Jurkat, Clone E6-1 (cell line): ENCODE results near the gene WDFY4.
A peak's percentile ranks its signal among the peaks of the same experiment; 100 is the strongest.

Experiments
- DNase-seq: peaks from one replicate; pipeline ENCODE4 v3.0.0-alpha.2; 2011; ENCODE audit warnings: low read depth, low spot score
- H3K4me3 ChIP-seq: 2 replicates; pipeline ENCODE4 v1.5.1; 2011; ENCODE audit warnings: mild to moderate bottlenecking, low read length, control low read depth, moderate library complexity

WDFY4 gene

DNA sequence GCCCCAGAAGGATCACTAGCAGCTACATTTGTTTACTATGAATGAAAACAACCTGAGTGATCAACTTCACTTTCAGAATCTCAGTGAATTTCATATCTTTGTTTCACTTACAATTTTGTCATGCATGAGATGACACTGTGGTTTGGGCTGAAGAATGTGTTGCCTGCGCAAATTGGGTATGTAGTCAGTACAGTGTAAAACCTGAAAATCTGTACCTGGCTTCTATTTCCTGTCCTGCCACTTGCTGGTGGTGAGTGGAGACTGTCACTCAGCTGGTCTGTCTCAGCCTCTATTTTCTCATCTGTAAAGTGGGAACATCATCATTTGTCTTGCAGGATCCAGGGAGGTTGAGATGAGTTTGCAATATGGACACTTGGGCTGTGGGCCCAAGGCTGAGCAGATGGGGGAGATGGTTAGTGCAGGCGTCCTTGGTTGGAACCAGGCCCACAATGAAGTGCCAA is 118.0 kb downstream of the WDFY4 start:
- DNase-seq: no peak
- H3K4me3 ChIP-seq: no peak overlapping the region

DNA sequence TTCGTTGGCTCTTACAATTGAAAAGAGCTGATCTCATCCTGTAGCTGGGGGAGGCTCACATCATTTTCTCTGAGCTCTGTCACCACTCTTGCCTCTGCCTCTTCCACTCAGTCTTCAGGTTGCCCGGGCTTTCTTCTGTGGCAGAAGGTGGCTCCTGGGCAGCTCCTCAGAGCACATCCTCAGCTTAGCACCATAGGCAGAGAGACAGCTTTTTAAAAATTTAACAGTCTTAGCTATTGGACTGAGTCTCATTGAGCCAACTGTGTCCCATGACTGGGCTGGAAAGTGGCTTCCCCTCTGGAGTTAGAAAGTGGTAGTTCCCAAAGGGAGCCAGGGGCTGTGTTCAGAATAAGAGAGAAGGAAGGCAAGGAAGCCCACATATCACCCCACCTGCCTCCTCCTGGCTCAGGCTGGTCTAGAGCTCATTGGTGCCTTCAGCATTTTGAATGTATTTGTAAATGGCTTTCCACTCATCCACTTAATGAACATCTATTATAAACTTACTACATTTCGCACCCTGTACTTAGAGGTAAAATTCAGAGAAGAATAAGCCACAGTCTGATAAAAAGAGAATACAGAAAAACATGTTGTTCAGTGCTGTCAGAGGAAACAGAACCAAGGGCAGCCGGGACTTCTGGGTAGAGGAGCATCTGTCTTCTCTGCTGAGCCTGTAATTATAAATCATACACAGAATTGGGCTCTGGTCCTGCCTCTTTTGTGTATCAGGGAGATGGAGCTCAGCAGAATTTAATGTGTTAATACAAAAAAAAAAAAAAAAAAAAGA is 119.3 kb downstream of the WDFY4 start:
- DNase-seq: no peak
- no peak overlapping the region for H3K4me3 ChIP-seq

DNA sequence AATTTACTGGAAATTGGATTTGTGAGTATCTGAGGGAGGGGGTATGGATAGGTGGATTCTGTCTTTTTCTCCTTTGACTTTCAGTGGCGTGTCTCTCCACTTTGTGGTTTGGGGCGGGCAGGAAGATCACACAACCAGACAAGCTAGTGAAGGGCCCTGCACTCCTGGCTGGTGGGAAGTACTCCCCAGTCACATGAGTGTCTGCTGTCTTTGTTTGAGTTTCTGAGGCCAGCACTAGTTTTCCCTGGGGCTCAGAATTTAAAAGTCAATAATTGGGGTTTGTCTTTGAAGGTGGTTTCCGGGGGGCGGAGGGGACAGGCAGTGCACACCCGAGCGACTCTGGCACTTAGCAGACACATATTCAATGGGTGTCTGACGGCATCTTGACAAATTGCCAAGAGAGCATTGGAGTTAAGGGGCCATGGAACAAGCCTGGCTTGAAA is 120.1 kb downstream of the WDFY4 start:
- DNase-seq: peak; percentile 70

DNA sequence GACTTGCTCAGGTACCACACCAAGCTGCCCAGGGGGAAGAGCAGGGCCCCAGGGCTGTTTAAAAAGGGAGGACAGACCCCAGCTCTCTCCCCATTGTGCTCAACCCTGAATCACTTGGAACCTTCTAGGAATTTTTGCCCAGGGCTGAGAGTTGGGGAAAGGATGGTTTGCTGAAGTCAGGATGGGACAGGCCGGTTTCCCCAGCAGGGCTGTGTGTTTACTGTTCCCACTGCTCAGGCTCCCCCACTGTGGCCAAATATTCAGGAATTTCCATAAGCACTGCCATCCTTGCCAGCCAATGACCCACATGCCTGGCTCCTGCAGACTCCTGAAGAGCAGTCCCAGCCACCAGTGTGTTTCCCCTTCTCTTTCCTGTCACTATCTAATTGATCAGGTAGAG is 120.7 kb downstream of the WDFY4 start:
- H3K4me3 ChIP-seq: no peak overlapping the region
- DNase-seq: no peak

More for the DNA sequence above, 120.1 kb downstream of the WDFY4 start:
- H3K4me3 ChIP-seq: no peak overlapping the region

DNA sequence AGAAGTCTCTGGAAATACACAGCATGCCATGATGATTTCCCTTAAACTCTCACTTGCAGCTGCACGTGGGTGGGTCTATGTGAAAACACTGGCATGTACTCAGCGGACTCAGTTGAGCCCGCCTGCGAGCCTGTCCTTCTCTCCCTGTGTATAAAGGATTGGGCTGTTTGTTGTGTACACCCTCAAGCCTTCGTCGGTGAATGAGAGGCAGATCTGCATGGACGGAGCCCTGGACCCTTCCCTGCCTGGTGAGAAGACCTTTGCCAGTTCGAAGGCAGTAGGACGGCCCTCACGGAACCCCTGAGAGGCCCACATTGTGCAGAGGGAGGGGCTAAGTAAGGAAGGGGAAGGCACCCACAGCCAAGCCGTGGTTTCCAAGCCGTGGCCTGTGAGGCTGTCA is 121.2 kb downstream of the WDFY4 start:
- DNase-seq: no peak

DNA sequence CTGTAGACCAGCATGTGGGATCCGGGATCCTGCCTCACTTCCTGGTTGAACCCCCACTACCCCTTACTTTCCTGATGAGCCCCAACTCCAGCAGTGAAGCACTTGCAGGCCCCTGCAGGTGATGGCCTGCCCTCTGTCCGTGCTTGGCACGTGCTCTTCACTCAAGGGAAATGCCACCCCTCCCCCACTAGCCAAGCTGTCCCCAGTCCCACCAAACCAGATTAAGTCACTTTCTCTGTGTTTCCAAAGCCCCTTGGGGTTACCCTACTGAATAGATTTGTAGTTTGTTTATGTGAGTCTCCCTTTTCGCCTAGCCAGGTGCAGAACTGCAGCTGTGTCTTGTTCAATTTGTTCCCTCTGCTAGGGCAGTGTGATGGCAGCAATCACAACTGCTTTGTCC is 121.7 kb downstream of the WDFY4 start:
- no peak overlapping the region for H3K4me3 ChIP-seq

More for the DNA sequence above, 121.2 kb downstream of the WDFY4 start:
- H3K4me3 ChIP-seq: no peak overlapping the region

DNA sequence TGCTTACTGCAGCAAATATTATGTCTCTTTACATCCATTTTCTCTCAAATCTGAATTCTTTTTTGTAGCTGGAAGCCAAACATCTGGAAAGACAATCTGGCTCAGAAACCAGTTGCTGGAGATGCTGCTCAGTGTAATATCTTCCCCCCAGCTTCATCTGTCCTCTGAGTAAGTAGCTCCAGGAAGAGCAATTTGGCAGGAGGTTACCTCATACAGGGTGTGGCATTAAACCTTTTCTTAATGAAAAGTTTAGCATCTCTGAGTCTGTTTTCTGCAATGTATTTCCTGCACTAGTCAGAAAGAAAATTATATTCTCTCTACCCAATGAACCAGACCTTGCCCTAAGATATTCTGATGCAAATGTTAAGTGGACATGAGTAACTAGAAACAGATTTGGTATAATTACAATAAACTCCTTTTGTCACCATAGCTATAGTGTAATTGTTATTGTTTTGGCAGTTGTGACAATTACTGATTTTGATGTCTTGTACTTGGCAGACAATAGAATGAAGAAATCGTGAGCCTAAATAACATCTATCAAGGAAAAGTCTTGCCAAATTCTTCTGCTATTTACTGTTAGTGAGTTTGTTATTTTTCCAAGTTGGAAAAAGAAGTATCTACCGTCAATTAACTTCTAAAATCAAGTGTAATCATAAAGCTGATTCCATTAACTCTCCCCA is 123.3 kb downstream of the WDFY4 start:
- no peak overlapping the region for H3K4me3 ChIP-seq
- no peak for DNase-seq

More for the DNA sequence above, 121.7 kb downstream of the WDFY4 start:
- DNase-seq: no peak

DNA sequence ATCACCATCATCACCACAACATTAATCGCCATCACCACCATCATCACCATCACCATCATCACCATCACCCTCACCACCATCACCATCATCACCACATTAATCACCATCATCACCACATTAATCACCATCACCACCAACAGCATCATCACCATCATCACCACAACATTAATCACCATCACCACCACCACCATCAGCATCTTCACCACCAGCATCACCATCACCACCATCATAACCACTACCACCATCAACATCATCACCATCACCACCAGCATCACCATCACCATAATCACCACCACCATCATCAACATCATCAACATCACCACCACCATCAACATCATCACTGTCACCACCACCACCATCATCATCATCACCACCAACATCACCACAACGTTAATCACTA is 124.6 kb downstream of the WDFY4 start:
- no peak overlapping the region for H3K4me3 ChIP-seq
- DNase-seq: no peak

DNA sequence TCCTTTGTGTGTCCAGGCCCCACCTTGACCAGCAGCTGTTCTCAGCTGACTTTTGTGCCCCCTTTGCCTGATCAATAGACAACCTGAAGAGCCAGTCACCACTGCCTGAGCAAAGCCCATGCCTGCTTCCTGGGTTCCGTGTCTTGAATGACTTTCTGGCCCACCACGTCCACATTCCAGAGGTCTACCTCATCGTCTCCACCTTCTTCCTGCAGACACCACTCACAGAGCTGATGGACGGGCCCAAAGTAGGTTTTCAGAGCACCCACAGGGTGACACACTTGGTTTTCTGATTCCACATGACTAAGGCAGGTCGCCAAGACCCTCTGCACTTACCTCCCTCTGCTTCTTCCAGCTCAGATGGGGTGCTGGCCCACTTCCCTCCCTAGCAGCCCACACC is 126.8 kb downstream of the WDFY4 start:
- H3K4me3 ChIP-seq: no peak overlapping the region
- DNase-seq: no peak

DNA sequence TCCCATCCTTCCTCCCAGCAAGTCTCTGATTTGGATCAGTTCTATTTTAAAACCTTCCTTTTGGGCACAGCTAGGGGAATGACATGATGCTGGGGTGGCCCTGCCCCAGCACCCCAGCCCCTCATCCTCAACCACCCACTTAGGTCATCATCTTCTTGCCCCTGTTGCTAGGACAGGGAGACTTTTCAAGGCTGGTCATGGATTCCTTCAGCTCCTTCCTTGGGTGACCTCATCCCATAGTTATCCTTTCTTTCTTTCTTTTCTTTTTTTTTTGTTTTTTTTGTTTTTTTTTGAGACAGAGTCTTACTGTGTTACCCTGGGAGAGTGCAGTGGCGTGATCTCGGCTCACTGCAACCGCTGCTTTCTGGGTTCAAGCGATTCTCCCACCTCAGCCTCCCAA is 127.2 kb downstream of the WDFY4 start:
- no peak overlapping the region for H3K4me3 ChIP-seq
- no peak for DNase-seq

DNA sequence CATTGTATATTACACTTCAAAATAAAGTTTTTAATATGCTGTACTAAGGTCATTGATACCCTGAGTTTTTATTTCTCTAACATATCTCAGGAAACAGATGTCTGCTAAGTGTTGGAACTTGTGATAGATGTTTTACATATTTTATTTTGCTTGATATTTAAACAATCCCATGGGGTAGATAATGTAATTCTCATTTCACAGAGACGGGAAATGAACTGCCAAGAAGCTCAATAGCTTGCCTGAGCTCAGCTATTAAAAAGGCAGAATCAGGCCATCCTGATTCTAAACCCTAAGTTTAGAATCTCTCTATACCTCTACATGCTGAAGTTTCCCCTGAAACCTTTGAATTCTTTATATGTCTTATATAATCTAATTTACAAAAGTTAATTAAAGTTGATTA is 128.6 kb downstream of the WDFY4 start:
- no peak for DNase-seq
- H3K4me3 ChIP-seq: no peak overlapping the region

DNA sequence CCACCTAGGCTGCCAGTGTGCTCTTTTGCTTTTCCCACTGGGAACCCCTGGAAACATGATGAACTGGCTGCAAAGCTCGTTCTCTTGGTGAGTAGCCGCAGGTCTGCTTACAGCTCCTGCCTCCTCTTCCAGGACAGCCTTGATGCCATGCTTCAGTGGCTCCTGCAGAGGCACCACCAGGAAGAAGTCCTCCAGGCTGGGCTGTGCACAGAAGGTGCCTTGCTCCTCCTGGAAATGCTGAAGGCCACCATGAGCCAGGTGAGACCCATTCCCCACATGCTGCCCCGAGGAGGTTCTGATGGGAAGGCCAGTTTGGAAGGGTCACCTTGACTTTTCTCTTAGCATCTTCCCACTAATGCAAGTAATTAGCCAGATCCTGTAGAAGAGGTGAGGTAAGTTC is 129.2 kb downstream of the WDFY4 start:
- no peak for DNase-seq

DNA sequence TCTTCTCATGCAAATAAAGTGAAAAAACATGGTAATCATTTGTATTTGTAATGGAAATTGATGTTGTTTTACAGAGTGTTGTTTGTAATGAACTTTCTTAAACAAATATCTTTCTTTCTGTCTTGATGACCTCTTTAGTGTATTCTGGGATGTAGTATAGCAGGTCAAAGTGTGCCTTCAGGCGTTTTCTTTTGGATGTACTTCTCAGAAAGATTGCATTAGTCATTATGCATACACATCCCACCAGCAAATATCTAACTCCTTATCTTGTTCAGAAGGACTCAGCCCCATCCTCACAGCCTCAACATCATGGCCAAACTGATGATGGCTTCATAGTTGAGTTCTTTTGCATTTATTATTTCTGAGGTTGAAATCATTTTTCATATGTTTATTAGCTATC is 130.3 kb downstream of the WDFY4 start:
- DNase-seq: no peak

More for the DNA sequence above, 129.2 kb downstream of the WDFY4 start:
- no peak overlapping the region for H3K4me3 ChIP-seq

DNA sequence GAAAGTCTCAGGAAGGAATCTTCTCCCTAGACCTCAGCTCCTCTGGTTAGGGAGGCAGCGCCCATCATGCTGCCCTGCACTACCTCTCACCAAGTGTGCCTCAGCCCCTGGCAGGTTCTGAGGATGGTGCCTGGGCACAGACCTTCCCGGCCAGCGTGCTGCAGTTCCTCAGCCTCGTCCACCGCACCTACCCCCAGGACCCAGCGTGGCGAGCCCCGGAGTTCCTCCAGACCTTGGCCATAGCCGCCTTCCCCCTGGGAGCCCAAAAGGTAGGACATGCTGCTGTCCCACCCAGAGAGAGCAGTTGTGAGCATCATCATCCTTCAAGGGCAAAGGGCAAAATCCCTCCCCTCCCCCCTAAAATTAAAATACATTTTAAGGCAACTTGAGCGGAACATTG is 132.5 kb downstream of the WDFY4 start:
- no peak overlapping the region for H3K4me3 ChIP-seq
- no peak for DNase-seq

More for the DNA sequence above, 130.3 kb downstream of the WDFY4 start:
- H3K4me3 ChIP-seq: no peak overlapping the region

DNA sequence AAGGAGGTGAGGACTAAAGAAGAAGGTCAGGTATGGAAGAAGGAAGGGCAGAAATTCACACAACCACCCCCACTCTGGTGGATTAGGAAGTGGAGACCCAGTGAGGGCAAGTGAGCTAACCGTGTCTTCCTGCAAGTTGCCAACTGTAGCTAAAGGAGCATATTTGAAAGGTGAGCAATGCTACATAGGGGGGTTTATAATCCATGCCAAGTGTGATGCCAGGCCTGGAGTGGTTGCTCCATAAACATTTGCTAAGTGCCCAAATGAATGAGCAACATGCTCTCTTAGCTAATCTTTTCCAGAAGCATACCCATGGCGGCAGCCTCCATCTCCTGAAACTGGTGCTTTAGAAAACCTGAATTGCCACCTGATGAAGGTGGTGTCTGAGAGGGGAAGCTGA is 133.4 kb downstream of the WDFY4 start:
- H3K4me3 ChIP-seq: no peak overlapping the region
- no peak for DNase-seq

DNA sequence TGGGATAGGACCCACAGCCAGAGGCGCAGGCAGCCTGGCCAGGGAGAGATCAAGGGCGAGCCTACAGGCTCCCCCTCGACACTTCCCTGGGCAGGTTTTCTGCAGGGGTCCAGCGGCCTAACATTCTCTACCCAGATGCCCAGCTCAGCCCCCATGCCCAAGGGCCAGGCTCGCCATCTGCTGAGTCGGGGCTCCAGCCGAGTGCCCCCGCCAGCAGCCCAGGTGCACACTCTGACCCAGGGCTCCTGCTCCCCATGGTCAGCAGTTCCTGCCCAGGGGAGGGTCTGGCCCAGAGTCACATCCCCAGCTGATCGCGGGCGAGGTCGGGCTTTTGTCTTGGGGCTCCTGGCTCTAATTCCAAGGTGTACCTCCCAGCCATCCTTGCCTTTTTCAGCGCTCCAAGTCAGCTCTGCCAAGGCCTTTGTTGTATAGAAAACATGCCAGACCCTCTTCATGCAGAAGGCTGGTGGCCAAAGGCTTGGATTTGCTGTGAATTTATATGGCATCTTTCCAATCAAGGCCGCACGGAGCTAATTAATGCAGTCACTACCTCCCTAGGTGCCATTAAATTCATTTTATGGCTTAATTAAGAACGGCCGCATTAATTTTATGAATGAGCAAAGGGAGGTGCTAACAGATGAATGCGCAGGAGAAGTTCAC is 134.3 kb downstream of the WDFY4 start:
- DNase-seq: no peak
- H3K4me3 ChIP-seq: no peak overlapping the region

DNA sequence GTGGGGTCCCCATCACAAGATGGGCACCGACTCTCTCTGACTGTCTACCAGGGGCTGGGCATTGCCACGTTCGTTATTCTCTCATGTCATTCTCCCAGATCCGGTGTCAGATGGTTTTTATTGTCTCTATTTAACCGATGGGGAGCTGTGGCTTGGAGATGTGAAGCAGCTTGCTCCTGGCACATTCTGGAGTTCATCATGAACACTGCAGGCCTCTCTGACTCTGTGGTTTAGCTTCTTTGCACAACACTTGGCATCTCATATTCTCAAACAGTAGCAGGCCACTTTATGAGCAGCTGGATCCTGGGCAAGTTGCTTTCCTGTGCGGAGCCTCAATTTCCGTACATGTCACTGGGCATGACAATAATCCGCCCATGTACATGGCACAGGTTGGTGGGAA is 135.1 kb downstream of the WDFY4 start:
- no peak overlapping the region for H3K4me3 ChIP-seq
- DNase-seq: no peak

DNA sequence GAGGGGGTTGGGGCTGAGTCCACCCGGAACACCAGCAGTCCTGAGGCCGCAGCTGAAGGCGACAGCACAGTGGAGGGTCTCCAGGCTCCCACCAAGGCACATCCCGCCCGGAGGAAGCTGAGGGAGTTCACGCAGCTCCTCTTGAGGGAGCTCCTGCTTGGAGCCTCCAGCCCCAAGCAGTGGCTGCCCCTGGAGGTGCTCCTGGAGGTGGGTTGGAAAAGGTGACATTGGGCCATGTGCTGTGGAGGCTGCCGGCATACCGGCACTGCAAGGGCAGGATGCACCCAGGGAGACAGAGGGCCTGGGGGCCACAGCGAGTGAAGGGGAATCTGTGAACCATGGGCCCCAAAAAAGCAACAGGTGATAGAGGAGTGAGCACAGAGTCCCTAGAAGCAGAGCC is 135.6 kb downstream of the WDFY4 start:
- DNase-seq: no peak
- no peak overlapping the region for H3K4me3 ChIP-seq

DNA sequence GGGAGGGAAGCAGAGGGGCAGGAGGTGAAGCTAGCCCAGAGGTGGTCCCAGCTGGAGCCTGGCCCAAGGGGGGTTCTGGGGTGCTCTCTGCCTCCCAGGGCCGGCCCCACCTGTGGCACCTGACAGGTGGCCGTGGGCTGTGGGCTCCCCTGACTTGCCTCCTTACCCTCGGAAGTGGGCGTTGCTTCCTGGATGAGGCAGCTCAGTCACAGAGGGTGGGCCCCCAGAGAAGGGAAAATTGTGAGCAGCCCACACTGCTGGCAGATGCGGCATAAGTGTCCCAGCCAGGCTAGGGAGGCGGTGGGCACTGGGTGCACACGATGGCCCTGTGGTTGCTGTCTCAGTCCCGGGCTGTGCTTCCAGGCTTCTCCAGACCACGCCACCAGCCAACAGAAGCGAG is 136.0 kb downstream of the WDFY4 start:
- DNase-seq: no peak

DNA sequence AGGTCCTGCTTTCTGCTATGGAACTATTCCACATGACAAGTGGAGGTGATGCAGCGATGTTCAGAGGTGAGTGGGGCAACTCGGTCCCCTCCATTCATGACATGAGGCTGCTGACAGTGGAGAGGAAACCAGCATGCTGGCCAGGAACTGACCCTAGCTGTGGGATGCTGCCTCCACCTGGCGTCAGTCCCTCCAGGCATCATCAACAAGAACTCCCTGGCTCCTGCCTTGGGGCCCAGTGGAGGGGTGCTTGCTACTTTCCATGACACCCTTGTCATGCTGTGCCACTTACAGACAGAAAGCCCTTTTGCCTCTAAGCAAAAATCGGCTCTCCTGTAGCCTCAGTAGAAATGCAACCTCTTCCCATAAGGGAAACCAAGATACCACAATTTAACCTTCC is 136.4 kb downstream of the WDFY4 start:
- DNase-seq: no peak
- H3K4me3 ChIP-seq: no peak overlapping the region

More for the DNA sequence above, 136.0 kb downstream of the WDFY4 start:
- no peak overlapping the region for H3K4me3 ChIP-seq
